ENCODE results near the gene CEP131. TPM values are rescaled to one million over a fixed set of nuclear protein-coding genes. Genes with fewer than 3 reads are reported as not detected.

Gene CEP131
- total RNA-seq, 1 donor from 2014 or later, result 2.1 TPM

DNA sequence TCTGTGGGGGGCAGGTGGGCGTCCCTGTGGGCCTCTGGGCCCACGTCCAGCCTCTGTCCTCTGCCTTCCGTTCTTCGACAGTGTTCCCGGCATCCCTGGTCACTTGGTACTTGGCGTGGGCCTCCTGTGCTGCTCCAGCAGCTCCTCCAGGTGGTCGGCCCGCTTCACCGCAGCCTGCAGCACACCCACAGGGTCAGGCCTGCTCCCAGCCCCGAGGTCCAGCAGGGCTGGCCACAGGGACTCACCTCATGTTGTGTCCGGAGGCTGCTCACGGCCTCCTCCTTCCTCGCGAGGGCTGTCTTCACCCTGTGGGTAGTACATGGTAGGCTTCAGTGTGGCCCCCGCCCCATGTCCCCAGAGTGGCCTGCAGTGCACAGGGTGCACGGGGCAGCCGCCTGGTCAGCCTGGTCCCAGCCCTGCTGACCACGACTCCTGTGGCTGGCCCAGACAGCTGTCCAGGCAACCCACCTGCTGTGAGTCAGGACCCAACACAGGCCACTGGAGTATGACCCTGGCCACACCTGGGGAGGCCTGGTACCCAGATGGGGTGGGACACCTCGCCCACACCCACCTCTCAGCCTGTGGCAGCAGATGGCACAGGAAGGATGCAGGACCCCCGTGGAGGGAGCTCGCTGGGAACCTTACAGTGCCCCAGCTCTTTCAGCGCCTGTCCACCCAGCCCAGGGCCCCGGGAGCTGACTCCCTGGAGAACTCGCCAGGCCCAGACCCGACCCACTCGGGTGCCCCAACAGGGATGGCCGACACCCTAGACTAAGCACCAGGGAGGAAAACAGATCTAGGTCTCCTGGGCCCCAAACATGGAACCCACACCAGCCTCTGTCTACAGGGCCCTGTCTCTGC lies 32.9 kb downstream of the CEP131 start:
- DNase-seq (ENCODE audit: low spot score) (no peak), ATAC-seq (peak; percentile 58)

GRCh38 chr17:81189016-81189415 lies 33.7 kb downstream of the CEP131 start:
- DNase-seq (ENCODE audit: low spot score) (no peak), ATAC-seq (no peak)

DNA sequence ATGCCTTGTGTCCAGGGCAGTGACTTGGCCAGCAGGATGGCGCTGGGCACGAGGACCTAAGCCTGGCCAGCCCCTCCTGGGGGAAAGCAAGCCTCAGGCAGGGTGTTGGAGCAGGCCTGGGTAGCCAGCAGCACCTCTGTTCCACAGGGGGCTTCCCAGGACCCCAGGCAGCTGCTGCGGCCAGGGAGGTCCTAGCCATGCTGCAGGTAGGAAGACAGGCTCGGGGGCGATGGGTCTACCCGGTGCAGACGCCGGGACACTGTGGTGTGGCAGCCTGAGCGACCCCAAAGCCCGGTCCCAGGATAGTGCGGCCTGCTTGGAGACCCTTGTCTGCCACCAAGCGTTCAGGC lies 34.3 kb downstream of the CEP131 start:
- ATAC-seq (no peak), DNase-seq (ENCODE audit: low spot score) (no peak)

DNA sequence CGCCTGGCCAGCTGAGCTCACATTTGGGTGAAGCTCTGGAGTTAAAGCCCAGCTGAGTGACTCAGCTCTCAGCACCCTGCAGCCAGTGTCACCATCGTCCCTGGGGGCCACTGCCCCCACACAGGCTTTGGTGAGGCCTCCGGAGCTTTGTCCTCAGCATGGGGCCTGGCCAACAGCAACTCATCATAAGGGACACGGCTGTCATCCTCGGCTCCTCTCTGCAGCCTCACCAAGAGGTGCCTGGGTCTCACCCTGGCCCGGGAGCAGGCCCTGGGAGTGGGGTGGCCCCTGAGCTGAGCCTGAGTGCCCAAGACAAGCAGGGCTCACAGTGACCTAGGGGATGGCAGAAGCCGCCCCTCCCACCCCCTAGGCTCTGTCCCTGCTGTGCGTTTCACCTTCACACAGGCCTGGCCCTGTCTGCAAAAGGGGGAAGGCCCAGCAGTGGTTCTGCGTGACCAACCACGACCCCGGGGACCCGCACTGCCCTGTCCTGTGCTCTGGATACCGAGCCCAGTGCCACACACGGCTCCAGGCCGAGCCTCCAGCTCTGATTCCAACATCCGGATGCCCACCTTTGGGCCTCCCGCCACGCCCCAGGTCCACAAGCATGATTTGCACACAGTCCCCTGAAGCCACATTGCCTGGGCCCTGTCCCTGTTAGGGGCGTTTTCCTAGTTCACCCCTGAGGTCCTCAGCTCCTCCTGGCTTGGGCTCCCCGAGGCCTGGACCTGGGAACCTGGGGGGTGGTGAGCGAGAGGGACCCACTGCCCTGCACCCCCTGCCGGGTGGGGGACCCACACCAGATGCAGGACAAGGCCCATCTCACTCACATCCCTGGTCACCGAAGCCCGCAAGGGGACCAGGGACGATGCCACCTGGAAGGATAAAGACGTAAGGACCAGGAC lies 34.9 kb downstream of the CEP131 start:
- no peak for DNase-seq (ENCODE audit: low spot score)

DNA sequence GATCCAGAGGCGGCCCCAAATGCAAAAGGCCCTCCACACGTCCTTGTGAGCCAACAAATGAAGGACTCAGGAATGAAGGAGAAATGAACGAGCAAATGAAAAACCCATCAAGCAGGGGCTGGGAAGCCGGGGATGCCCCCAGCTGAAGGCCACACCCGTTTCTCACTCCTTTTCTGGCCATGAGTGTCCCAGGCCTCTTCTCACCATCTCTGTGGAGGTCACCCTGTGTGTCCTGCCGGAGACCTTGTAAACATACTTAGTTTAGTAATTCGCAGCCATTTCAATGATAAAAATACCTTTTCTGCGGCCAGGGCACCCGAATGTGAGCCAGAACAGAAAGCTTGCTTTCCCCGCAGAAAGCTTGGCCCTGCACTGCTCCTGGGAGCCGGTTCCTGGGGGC lies 35.6 kb downstream of the CEP131 start:
- DNase-seq (ENCODE audit: low spot score) (no peak), ATAC-seq (no peak)

More for the DNA sequence above, 34.9 kb downstream of the CEP131 start:
- ATAC-seq, result no peak

DNA sequence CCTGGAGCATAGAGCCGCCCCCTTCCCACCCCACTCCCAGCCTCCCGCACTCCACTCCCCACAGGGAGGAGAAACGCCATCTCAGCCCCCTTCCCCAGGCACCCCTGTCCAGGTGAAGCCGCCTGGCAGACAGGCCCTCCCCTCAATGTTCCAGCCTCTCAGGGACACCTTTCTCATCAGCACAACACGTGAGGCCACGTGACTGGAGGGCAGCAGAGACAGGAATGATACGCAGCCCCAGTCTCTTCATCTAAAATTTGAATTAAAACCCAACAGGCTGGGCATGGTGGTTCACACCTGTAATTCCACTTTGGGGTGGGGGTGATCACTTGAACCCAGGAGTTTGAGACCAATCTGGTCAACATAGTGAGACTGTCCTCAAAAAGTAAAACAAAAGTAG lies 36.6 kb downstream of the CEP131 start:
- DNase-seq (ENCODE audit: low spot score) (no peak), ATAC-seq (no peak)

GRCh38 chr17:81184555-81184954 lies 38.2 kb downstream of the CEP131 start:
- DNase-seq (ENCODE audit: low spot score) (no peak), ATAC-seq (no peak)

DNA sequence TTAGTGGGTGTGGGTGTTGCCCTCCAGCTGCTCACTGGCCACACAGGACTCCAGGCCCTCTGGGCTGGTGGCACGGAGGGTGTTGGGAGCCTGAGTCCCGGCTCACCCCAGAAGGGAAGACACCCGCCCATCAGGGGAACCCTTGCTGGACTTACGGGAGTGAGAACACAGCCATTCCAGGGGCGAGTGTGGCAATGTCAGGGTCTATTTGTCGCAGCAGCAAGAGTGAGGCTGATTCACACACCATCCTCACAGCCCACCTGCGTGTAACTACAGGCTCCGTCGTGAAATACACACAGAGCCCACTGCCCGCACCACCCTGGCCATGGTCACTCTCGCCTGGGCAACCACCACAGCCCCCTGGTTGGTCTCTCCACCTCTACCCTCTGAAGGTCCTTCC lies 39.0 kb downstream of the CEP131 start:
- DNase-seq (ENCODE audit: low spot score), result no peak

GRCh38 chr17:81183316-81183715 lies 39.4 kb downstream of the CEP131 start:
- ATAC-seq (no peak), DNase-seq (ENCODE audit: low spot score) (no peak)

More for the DNA sequence above, 39.0 kb downstream of the CEP131 start:
- ATAC-seq, result no peak

GRCh38 chr17:81182596-81182995 lies 40.2 kb downstream of the CEP131 start:
- ATAC-seq (no peak), DNase-seq (ENCODE audit: low spot score) (no peak)

- ATAC-seq (no peak), DNase-seq (ENCODE audit: low spot score) (no peak)
These were observed 41.0 kb downstream of the CEP131 start for GRCh38 chr17:81181811-81182185.

- DNase-seq (ENCODE audit: low spot score), result no peak
- no peak for ATAC-seq
These were observed 41.6 kb downstream of the CEP131 start for GRCh38 chr17:81180836-81181810.

- DNase-seq (ENCODE audit: low spot score) (no peak), ATAC-seq (no peak)
These were observed 42.9 kb downstream of the CEP131 start for GRCh38 chr17:81179861-81180260.

- DNase-seq (ENCODE audit: low spot score), result no peak
- no peak for ATAC-seq
These were observed 43.5 kb downstream of the CEP131 start for GRCh38 chr17:81179220-81179619.

GRCh38 chr17:81178136-81179091 lies 44.4 kb downstream of the CEP131 start:
- DNase-seq (ENCODE audit: low spot score), result no peak
- ATAC-seq, result no peak

DNA sequence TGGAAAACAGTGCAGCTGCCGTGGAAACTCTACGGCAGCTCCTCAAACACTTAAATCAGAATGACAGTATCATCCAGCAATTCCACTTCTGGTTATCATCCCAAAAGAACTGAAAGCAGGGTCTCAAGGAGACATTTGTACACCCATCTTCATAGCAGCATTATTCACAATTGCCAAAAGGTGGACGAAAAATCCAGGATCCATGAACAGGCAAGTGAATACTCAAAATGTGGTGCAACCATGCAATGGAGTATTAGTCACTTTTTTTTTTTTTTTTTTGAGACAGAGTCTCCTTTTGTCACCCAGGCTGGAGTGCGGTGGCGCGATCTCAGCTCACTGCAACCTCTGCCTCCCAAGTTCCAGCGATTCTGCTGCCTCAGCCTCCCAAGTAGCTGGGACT lies 46.1 kb downstream of the CEP131 start:
- ATAC-seq (no peak), DNase-seq (ENCODE audit: low spot score) (no peak)

- DNase-seq (ENCODE audit: low spot score) (no peak), ATAC-seq (no peak)
These were observed 49.0 kb downstream of the CEP131 start for GRCh38 chr17:81173762-81174155.

GRCh38 chr17:81173052-81173761 lies 49.6 kb downstream of the CEP131 start:
- ATAC-seq, result no peak
- DNase-seq (ENCODE audit: low spot score), result no peak

DNA sequence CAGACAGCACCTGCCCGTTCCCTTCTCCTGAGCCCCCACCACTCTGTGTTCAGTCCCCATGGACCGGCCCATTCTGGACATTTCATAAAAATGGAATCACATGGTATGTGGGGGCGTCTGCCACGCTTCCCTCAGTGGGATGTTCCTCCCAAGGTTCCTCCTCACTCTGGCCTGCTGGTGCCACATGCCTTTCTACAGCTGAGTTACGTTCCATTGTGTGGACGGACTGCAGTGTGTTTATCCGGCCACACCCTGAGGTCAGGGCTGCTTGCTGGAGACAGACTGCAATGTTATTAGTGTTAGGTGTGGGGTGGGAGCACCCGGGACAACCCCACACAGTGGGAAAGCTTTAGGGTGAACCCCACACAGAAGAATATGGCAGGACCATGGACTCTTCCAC lies 50.8 kb downstream of the CEP131 start:
- no peak for DNase-seq (ENCODE audit: low spot score)
- no peak for ATAC-seq
